SK-N-SH (cell line): Measurements from ENCODE around the gene NRN1L. TPM values are rescaled to one million over a fixed set of nuclear protein-coding genes. Genes with fewer than 3 reads are reported as not detected.

ENCODE experiments used
- CTCF ChIA-PET: fragments of 300-600, 350-600 bp; formaldehyde crosslinking; extraction: SDS; loops from one replicate; lab custom pipeline; 2021; lab: Yijun Ruan, JAX
- POLR2A ChIA-PET: fragments of 350-600 bp; sonication (Branson Sonifier 250); formaldehyde crosslinking; extraction: SDS; loops from one replicate; lab custom pipeline; 2020; ENCODE audit warnings: antibody characterized with exemption, inconsistent platforms; lab: Yijun Ruan, JAX
- DNase-seq: peaks from one replicate; pipeline ENCODE4 v3.0.0; 2012
- H2AFZ ChIP-seq: fragments of 200-600 bp; sonication (generic); 2 replicates; pipeline ENCODE4 v1.8.1; 2016; ENCODE audit warnings: antibody characterized with exemption, mild to moderate bottlenecking, low read depth
- H3F3A ChIP-seq: fragments of 200-600 bp; sonication (generic); replicated peaks from 2 replicates; pipeline ENCODE3; 2016; ENCODE audit warnings: antibody characterized with exemption, mild to moderate bottlenecking; ENCODE audit not compliant: insufficient read depth
- H3K27ac ChIP-seq, 2 experiments: fragments of 200-500 bp in 1 of 2; fragments of 200-600 bp in 1 of 2; sonication (Bioruptor generic) in 1 of 2; sonication (generic), shearing (Covaris generic) in 1 of 2; 2 replicates each; pipeline versions ENCODE4 v1.5.1 to v1.6.1; 2014 to 2016; ENCODE audit warnings: low read depth in 2 of 2, inconsistent platforms in 1 of 2, low read length in 1 of 2, mild to moderate bottlenecking in 1 of 2, mixed read lengths in 1 of 2
- H3K27me3 ChIP-seq: fragments of 200-600 bp; sonication (generic), shearing (Covaris generic); 2 replicates; pipeline ENCODE4 v1.6.1; 2016; ENCODE audit warnings: mixed run types; ENCODE audit not compliant: insufficient read depth
- H3K36me3 ChIP-seq, 2 experiments: fragments of 200-500 bp in 1 of 2; fragments of 200-600 bp in 1 of 2; sonication (Bioruptor generic) in 1 of 2; sonication (generic) in 1 of 2; replicated peaks in 1 of 2; 2 replicates each; pipeline versions ENCODE3 to v1.5.1; 2014 to 2016; ENCODE audit warnings: low read length in 1 of 2, mild to moderate bottlenecking in 1 of 2; ENCODE audit not compliant: insufficient read depth in 2 of 2, control insufficient read depth in 1 of 2
- H3K4me1 ChIP-seq, 2 experiments: fragments of 200-500 bp in 1 of 2; fragments of 200-600 bp in 1 of 2; sonication (Bioruptor generic) in 1 of 2; sonication (generic), shearing (Covaris generic) in 1 of 2; 2 replicates each; pipeline versions ENCODE4 v1.5.1 to v1.6.1; 2014 to 2016; ENCODE audit warnings: low read depth in 1 of 2, low read length in 1 of 2, mixed run types in 1 of 2; ENCODE audit not compliant: insufficient read depth in 2 of 2, control insufficient read depth in 1 of 2
- H3K4me2 ChIP-seq: fragments of 200-600 bp; sonication (generic), shearing (Covaris generic); 2 replicates; pipeline ENCODE4 v1.6.1; 2017; ENCODE audit warnings: mixed run types
- H3K4me3 ChIP-seq, 2 experiments: fragments of 200-500 bp in 1 of 2; fragments of 200-600 bp in 1 of 2; sonication (Bioruptor generic) in 1 of 2; sonication (generic), shearing (Covaris generic) in 1 of 2; 2 replicates each; pipeline versions ENCODE4 v1.5.1 to v1.8.1; 2014 to 2016; ENCODE audit warnings: low read depth in 2 of 2, inconsistent platforms in 1 of 2, low read length in 1 of 2, mild to moderate bottlenecking in 1 of 2, mixed read lengths in 1 of 2, moderate library complexity in 1 of 2
- H3K79me2 ChIP-seq: fragments of 200-600 bp; sonication (generic); 2 replicates; pipeline ENCODE4 v1.8.1; 2017; ENCODE audit warnings: mild to moderate bottlenecking; ENCODE audit not compliant: insufficient read depth
- H3K9ac ChIP-seq: fragments of 200-600 bp; sonication (generic); 2 replicates; pipeline ENCODE4 v1.6.1; 2017; ENCODE audit warnings: mixed run types
- H3K9me2 ChIP-seq: fragments of 200-600 bp; sonication (generic); 2 replicates; pipeline ENCODE4 v1.6.1; 2017; ENCODE audit warnings: mixed run types
- H3K9me3 ChIP-seq: fragments of 200-600 bp; sonication (generic); 2 replicates; pipeline ENCODE4 v1.6.1; 2017; ENCODE audit warnings: mixed run types, mild to moderate bottlenecking, moderate library complexity
- H4K20me1 ChIP-seq: fragments of 200-600 bp; sonication (generic); 2 replicates; pipeline ENCODE4 v1.6.1; 2017; ENCODE audit warnings: mild to moderate bottlenecking, mixed run types; ENCODE audit not compliant: insufficient read depth
- CHD2 ChIP-seq: fragments of 150-350 bp; IDR thresholded peaks from 2 replicates; pipeline ENCODE4 v1.6.1; 2018; ENCODE audit warnings: low read length; ENCODE audit not compliant: partially characterized antibody
- EP300 ChIP-seq, 2 experiments: IDR thresholded peaks; 2 replicates each; pipeline versions ENCODE4 v1.4.0 to v1.6.1; 2012; ENCODE audit warnings: borderline replicate concordance in 1 of 2, low read depth in 1 of 2, low read length in 1 of 2
- FOSL2 ChIP-seq: IDR thresholded peaks from 2 replicates; pipeline ENCODE4 v1.4.0; 2012; ENCODE audit warnings: low read depth, mild to moderate bottlenecking, moderate library complexity, borderline replicate concordance
- FOXM1 ChIP-seq: IDR thresholded peaks from 2 replicates; pipeline ENCODE4 v1.4.0; 2012; ENCODE audit warnings: low read depth, mild to moderate bottlenecking
- GABPA ChIP-seq: IDR thresholded peaks from 2 replicates; pipeline ENCODE4 v1.4.0; 2012; ENCODE audit warnings: low read depth, mild to moderate bottlenecking
- GATA2 ChIP-seq: sonication (generic); formaldehyde crosslinking; IDR thresholded peaks from 2 replicates; pipeline ENCODE4 v1.5.0; 2020; ENCODE audit warnings: mild to moderate bottlenecking, missing genetic modification reagents
- MXI1 ChIP-seq: IDR thresholded peaks from 2 replicates; pipeline ENCODE4 v1.6.1; 2012; ENCODE audit warnings: mild to moderate bottlenecking, low read depth, low read length, improper control_type of control experiment
- NFIC ChIP-seq: IDR thresholded peaks from 2 replicates; pipeline ENCODE4 v1.4.0; 2012; ENCODE audit warnings: borderline replicate concordance
- NRF1 ChIP-seq: IDR thresholded peaks from 2 replicates; pipeline ENCODE4 v1.6.1; 2012; ENCODE audit warnings: low read depth, mild to moderate bottlenecking, low read length
- RAD21 ChIP-seq: IDR thresholded peaks from 2 replicates; pipeline ENCODE4 v1.6.1; 2012; ENCODE audit warnings: mild to moderate bottlenecking, low read length
- RCOR1 ChIP-seq: fragments of 150-350 bp; IDR thresholded peaks from 2 replicates; pipeline ENCODE4 v1.6.1; 2017; ENCODE audit warnings: antibody characterized with exemption, low read length
- RFX5 ChIP-seq: IDR thresholded peaks from 2 replicates; pipeline ENCODE4 v1.6.1; 2012; ENCODE audit warnings: mild to moderate bottlenecking, improper control_type of control experiment, low read length
- SIN3A ChIP-seq: IDR thresholded peaks from 2 replicates; pipeline ENCODE4 v1.6.1; 2012; ENCODE audit warnings: low read depth, mild to moderate bottlenecking, low read length, moderate library complexity, borderline replicate concordance
- TEAD4 ChIP-seq: IDR thresholded peaks from 2 replicates; pipeline ENCODE4 v1.4.0; 2012; ENCODE audit warnings: mild to moderate bottlenecking, borderline replicate concordance; ENCODE audit not compliant: insufficient read depth
- USF2 ChIP-seq: fragments of 150-350 bp; IDR thresholded peaks from 2 replicates; pipeline ENCODE4 v1.6.1; 2017; ENCODE audit warnings: antibody characterized with exemption, low read length, low read depth, borderline replicate concordance
- YY1 ChIP-seq: IDR thresholded peaks from 2 replicates; pipeline ENCODE4 v1.4.0; 2012; ENCODE audit warnings: low read depth, mild to moderate bottlenecking
- ZBTB33 ChIP-seq: IDR thresholded peaks from 2 replicates; pipeline ENCODE4 v1.4.0; 2012; ENCODE audit warnings: low read depth, borderline replicate concordance
- WGBS: methylation state at CpG from one replicate; pipeline ENCODE4 v1.1.6; 2017; ENCODE audit warnings: low lambda C conversion rate; 5-methylcytosine and 5-hydroxymethylcytosine counted together
- polyA plus RNA-seq, 3 experiments: library from polyadenylated mRNA; depleted of rRNA; stranded (reverse); fragments of >200 nt; gene quantifications; 2 replicates each; pipeline ENCODE4 v1.2.3, GENCODE V29; 2012
- TF ChIP-seq, protein P1 (sequence below): fragments of 200-600 bp; sonication (generic); IDR thresholded peaks from 2 replicates; pipeline ENCODE4 v1.6.1; 2017; ENCODE audit warnings: antibody characterized with exemption, mild to moderate bottlenecking, moderate library complexity

Gene NRN1L
- polyA plus RNA-seq, 1 of the 3 experiments (the other 2 are of a cell fraction): 0.41 TPM

DNA sequence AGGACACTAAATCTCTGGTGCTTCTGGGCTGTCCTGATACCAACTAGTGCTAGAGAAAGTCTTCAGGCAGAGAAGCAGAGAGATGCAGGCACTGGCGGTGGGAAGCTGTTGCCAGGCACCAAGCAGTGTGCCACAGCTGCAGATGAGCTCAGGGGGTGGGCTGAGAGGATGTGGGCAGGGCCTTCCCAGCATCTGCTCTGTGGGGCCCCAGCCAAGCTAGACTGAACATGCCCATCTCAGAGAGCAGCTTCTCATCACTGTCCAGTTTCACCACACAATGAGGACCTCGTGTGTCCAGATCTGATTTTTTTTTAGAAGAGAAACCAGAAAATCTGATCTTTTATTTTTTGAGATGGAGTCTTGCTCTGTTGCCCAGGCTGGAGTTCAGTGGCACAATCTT, 25.5 kb downstream of the NRN1L start:
- H3K27ac ChIP-seq: peak overlapping the region in 1 of 2 experiments; percentile 47; a peak in 2 of 4 replicates
- TF ChIP-seq SIN3A: no peak
- TF ChIP-seq USF2: no peak
- TF ChIP-seq NFIC: no peak
- no peak for TF ChIP-seq YY1
- TF ChIP-seq MXI1: peak; percentile 71; the same call in 1 of the 2 replicates
- no peak for TF ChIP-seq FOSL2
- TF ChIP-seq RFX5: no peak
- no peak for TF ChIP-seq GABPA
- peak; percentile 48 for TF ChIP-seq RAD21
- TF ChIP-seq ZBTB33: no peak
- TF ChIP-seq TEAD4: no peak
- TF ChIP-seq NRF1: no peak
- TF ChIP-seq CHD2: no peak
- TF ChIP-seq, all 33 proteins: peak for 2
- H3K27me3 ChIP-seq: no peaks in the 10 kb centered on the region
- H4K20me1 ChIP-seq: 0 out of 2 replicates have a peak, but pooled peaks cover 3% of the 10 kb centered on the region
- H3K9me2 ChIP-seq: no peaks in the 10 kb centered on the region
- peak; percentile 71 for DNase-seq
- peaks cover 0 to 28% of the 10 kb centered on the region in 2 experiments; a peak in 1 of 4 replicates for H3K4me1 ChIP-seq
- peaks cover 0 to 12% of the 10 kb centered on the region in 2 experiments for H3K36me3 ChIP-seq
- CTCF ChIA-PET: interaction anchor here (0.9 to 7.7 kb wide), 6 partner anchors 11 to 94 kb away, joined by 3 to 65 read pairs (median 6); partner anchors contain the start of gene NRN1L
- no peaks in the 10 kb centered on the region for H3F3A ChIP-seq
- POLR2A ChIA-PET: interaction anchor here (0.6 to 1.9 kb wide), 3 partner anchors 26 to 209 kb away, joined by 3 to 6 read pairs (median 6); no protein-coding TSS in a partner anchor
- no peak overlapping the region for H3K4me2 ChIP-seq
- H3K4me3 ChIP-seq: no peak overlapping the region
- no peak overlapping the region for H2AFZ ChIP-seq
- WGBS: 53% methylated on average over 2 of the region's 2 CpGs
- H3K79me2 ChIP-seq: peaks cover 32% of the 10 kb centered on the region
- H3K9me3 ChIP-seq: no peaks in the 10 kb centered on the region
- H3K9ac ChIP-seq: no peak overlapping the region

DNA sequence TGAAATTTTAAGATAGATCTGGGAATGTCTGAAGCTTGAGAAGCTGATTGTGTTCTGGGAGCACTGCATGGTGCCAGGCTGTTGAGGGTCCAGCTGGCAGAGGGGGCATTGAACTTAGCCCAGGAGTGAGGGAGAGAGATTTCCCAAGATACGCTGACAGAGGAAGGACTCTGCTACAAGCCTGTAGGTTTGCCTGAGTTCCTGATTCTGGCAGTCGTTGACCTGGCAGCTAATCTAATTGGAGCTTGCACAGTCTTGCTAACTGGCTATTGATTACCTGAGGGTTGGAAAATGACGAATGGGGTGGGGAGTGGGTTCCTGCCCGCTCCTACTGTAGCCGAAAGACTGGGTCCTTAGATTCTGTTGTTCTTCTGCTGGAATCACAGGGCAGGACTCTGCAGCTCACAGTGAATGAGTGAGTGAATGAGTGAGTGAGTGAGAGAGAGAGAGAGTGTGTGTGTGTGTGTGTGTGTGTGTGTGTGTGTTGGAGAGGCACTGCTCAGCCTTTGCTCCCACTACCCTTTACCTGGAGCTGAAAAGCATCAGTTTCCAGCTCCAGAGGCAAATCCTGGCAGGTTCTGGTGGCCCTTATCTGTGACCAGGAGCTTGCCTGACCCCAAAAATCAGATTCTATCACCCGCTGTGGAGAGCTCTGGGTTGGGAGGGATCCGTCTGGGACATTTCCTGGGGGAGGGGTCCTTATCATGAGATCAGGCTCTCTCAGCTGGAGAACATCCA, 30.2 kb downstream of the NRN1L start:
- CTCF ChIA-PET: interaction anchor here (0.7 to 7.7 kb wide), 7 partner anchors 10 to 242 kb away, joined by 3 to 65 read pairs (median 4); partner anchors contain the start of genes NRN1L and PSKH1
- Histone ChIP-seq H3K27me3 (no peaks in the 10 kb centered on the region), H4K20me1 (peaks cover 42% of the 10 kb centered on the region), H3K36me3 (peaks cover 0 to 3% of the 10 kb centered on the region in 2 experiments), H3K9me2 (no peaks in the 10 kb centered on the region), H3K4me3 (no peak overlapping the region), H3K9ac (no peak overlapping the region), H3K79me2 (peaks cover 65% of the 10 kb centered on the region), H3K4me1 (peaks cover 14 to 62% of the 10 kb centered on the region in 2 experiments; a peak in 3 of 4 replicates), H3K9me3 (no peaks in the 10 kb centered on the region), H3K27ac (peak overlapping the region in 1 of 2 experiments; percentile 80; a peak in 3 of 4 replicates), H2AFZ (no peak overlapping the region), H3F3A (peaks cover 24% of the 10 kb centered on the region), H3K4me2 (no peak overlapping the region)
- DNase-seq: peak; percentile 71
- TF ChIP-seq RCOR1 (peak; percentile 90; the same call in 1 of the 2 replicates), FOXM1 (no peak), CHD2 (peak; percentile 64), GATA2 (CRISPR knock-in tag) (peak; percentile 81), EP300 (IDR thresholded peaks at IDR 0.05; ENCODE audit: borderline replicate concordance in 1 of 2, low read depth in 1 of 2, low read length in 1 of 2) (no peak)
- TF ChIP-seq, protein P1, sequence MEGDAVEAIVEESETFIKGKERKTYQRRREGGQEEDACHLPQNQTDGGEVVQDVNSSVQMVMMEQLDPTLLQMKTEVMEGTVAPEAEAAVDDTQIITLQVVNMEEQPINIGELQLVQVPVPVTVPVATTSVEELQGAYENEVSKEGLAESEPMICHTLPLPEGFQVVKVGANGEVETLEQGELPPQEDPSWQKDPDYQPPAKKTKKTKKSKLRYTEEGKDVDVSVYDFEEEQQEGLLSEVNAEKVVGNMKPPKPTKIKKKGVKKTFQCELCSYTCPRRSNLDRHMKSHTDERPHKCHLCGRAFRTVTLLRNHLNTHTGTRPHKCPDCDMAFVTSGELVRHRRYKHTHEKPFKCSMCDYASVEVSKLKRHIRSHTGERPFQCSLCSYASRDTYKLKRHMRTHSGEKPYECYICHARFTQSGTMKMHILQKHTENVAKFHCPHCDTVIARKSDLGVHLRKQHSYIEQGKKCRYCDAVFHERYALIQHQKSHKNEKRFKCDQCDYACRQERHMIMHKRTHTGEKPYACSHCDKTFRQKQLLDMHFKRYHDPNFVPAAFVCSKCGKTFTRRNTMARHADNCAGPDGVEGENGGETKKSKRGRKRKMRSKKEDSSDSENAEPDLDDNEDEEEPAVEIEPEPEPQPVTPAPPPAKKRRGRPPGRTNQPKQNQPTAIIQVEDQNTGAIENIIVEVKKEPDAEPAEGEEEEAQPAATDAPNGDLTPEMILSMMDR: no peak
- POLR2A ChIA-PET: interaction anchor here (0.5 to 0.6 kb wide), 2 partner anchors 30 to 100 kb away, joined by 3 read pairs; partner anchors contain the start of gene NRN1L
- WGBS: 68% methylated on average over 4 of the region's 7 CpGs
